Mesendoderm (in vitro differentiated cells): Measurements from ENCODE around the gene RAB20.

Experiments used
- DNase-seq: peaks from one replicate; pipeline ENCODE4 v3.0.0; 2013
- H2AK5ac ChIP-seq: 2 replicates; pipeline ENCODE4 v1.6.1; 2013; ENCODE audit warnings: low read length, inconsistent platforms
- H2BK120ac ChIP-seq: 2 replicates; pipeline ENCODE4 v1.6.1; 2013; ENCODE audit warnings: low read depth, mild to moderate bottlenecking, low read length, moderate library complexity, mixed read lengths
- H2BK15ac ChIP-seq: replicated peaks from 2 replicates; pipeline ENCODE4 v1.6.1; 2013; ENCODE audit warnings: low read depth, mild to moderate bottlenecking, moderate library complexity
- H2BK5ac ChIP-seq: 2 replicates; pipeline ENCODE4 v1.6.1; 2013; ENCODE audit warnings: low read length, inconsistent platforms
- H3K18ac ChIP-seq: 2 replicates; pipeline ENCODE4 v1.6.1; 2013; ENCODE audit warnings: mild to moderate bottlenecking, low read length, mixed read lengths
- H3K23ac ChIP-seq: one replicate; pipeline ENCODE4 v1.6.1; 2013; ENCODE audit warnings: low read length
- H3K27ac ChIP-seq: 2 replicates; pipeline ENCODE4 v1.5.1; 2013; ENCODE audit warnings: low read depth, mild to moderate bottlenecking, inconsistent platforms, low read length, moderate library complexity
- H3K27me3 ChIP-seq: 2 replicates; pipeline ENCODE4 v1.6.1; 2013; ENCODE audit warnings: low read length, control low read depth, mild to moderate bottlenecking, inconsistent platforms; ENCODE audit not compliant: insufficient read depth, poor library complexity
- H3K36me3 ChIP-seq: 2 replicates; pipeline ENCODE4 v1.6.1; 2013; ENCODE audit warnings: low read length, inconsistent platforms; ENCODE audit not compliant: control insufficient read depth, insufficient read depth
- H3K4ac ChIP-seq: one replicate; pipeline ENCODE4 v1.6.1; 2013; ENCODE audit warnings: low read depth, mild to moderate bottlenecking, low read length, moderate library complexity
- H3K4me1 ChIP-seq: 2 replicates; pipeline ENCODE4 v1.6.1; 2013; ENCODE audit warnings: low read depth, low read length, inconsistent platforms; ENCODE audit not compliant: control insufficient read depth
- H3K4me2 ChIP-seq: 2 replicates; pipeline ENCODE4 v1.6.1; 2013; ENCODE audit warnings: low read length
- H3K4me3 ChIP-seq: 2 replicates; pipeline ENCODE4 v1.5.1; 2013; ENCODE audit warnings: mild to moderate bottlenecking, low read length
- H3K56ac ChIP-seq: one replicate; pipeline ENCODE4 v1.6.1; 2013; ENCODE audit warnings: low read length
- H3K79me1 ChIP-seq: 2 replicates; pipeline ENCODE4 v1.6.1; 2013; ENCODE audit warnings: low read length, inconsistent platforms
- H3K79me2 ChIP-seq: 2 replicates; pipeline ENCODE4 v1.6.1; 2013; ENCODE audit warnings: mild to moderate bottlenecking, low read length; ENCODE audit not compliant: control insufficient read depth, insufficient read depth
- H3K9ac ChIP-seq: 2 replicates; pipeline ENCODE4 v1.6.1; 2013; ENCODE audit warnings: low read length, inconsistent platforms
- H4K5ac ChIP-seq: one replicate; pipeline ENCODE4 v1.6.1; 2013; ENCODE audit warnings: low read length
- H4K8ac ChIP-seq: one replicate; pipeline ENCODE4 v1.6.1; 2013; ENCODE audit warnings: low read depth, mild to moderate bottlenecking, control low read depth, low read length, moderate library complexity
- WGBS: extraction: QIAGEN DNeasy Blood & Tissue Kit; methylation state at CpG from one replicate; pipeline ENCODE4 v1.1.7; 2013; ENCODE audit warnings: low lambda C conversion rate, missing lambda C conversion rate; ENCODE audit not compliant: insufficient coverage; ENCODE audit errors: extremely low coverage; 5-methylcytosine and 5-hydroxymethylcytosine counted together

RAB20 gene

DNA sequence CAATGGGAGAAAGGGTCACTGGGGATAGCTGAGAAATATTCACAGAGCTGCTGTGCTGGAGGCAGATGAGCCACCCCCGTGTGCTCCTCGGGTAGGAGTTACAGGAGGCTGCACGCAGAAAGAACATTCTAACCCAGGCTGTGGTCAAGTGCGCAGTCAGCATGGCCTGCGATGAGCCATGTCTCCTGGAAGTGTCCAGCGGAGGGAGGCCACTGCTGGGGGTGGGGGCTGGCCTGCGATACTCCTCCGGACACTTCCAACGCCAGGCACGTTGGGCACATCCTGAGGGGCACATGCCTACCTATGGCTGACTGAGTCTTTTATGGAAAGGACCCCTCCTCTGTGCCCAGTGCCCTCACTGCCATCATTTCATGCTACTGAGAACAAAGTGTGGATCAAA lies 55.9 kb downstream of the RAB20 start:
- WGBS: no CpG with 5 or more reads among the region's 10 CpGs
- H3K36me3 ChIP-seq: peaks cover 4% of the 10 kb centered on the region
- no peaks in the 10 kb centered on the region for H3K79me2 ChIP-seq

DNA sequence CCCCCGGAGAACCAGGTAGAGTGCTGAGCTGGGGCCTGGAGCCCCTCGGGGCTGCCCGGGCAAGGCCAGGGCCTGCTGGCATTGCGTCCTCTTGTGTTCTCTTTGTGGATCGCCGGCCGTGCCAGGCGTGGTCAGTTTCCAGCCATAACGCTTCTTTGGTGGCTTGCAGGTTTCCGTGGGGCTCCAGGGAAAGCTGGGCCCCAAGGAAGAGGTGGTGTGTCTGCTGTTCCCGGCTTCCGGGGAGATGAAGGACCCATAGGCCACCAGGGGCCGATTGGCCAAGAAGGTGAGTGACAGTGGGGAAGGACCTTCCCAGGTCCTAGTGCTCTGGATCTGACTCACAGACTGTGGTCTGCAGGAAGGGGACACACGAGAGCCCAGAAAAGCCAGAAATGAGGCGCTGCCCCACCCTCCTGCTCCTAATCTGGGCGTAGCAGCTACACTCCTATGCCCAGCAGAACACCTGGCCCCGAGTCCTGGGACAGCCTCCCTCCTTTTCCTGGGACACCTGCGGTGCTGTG lies 57.5 kb downstream of the RAB20 start:
- no peak overlapping the region for H3K23ac ChIP-seq
- no peak overlapping the region for H2BK15ac ChIP-seq
- H2BK120ac ChIP-seq: no peak overlapping the region
- no peaks in the 10 kb centered on the region for H3K79me1 ChIP-seq
- H3K18ac ChIP-seq: no peak overlapping the region
- no CpG with 5 or more reads among the region's 18 CpGs for WGBS
- no peak overlapping the region for H3K27ac ChIP-seq
- H3K27me3 ChIP-seq: no peaks in the 10 kb centered on the region
- no peak for DNase-seq
- H3K4ac ChIP-seq: no peak overlapping the region
- H3K4me3 ChIP-seq: no peak overlapping the region
- no peak overlapping the region for H2AK5ac ChIP-seq
- no peaks in the 10 kb centered on the region for H3K79me2 ChIP-seq
- no peak overlapping the region for H3K9ac ChIP-seq
- H4K8ac ChIP-seq: no peak overlapping the region
- H3K4me2 ChIP-seq: no peak overlapping the region
- peaks cover 4% of the 10 kb centered on the region for H3K36me3 ChIP-seq
- H2BK5ac ChIP-seq: no peak overlapping the region
- no peak overlapping the region for H3K56ac ChIP-seq
- H3K4me1 ChIP-seq: no peaks in the 10 kb centered on the region
- no peak overlapping the region for H4K5ac ChIP-seq

More for the DNA sequence above, 55.9 kb downstream of the RAB20 start:
- Histone ChIP-seq H3K4me1 (no peaks in the 10 kb centered on the region), H3K79me1 (no peaks in the 10 kb centered on the region), H3K56ac (no peak overlapping the region), H3K27me3 (no peaks in the 10 kb centered on the region), H2AK5ac (no peak overlapping the region), H3K27ac (no peak overlapping the region), H3K4me2 (no peak overlapping the region), H3K18ac (no peak overlapping the region), H3K23ac (no peak overlapping the region), H2BK5ac (no peak overlapping the region), H3K9ac (no peak overlapping the region), H3K4ac (no peak overlapping the region), H4K5ac (no peak overlapping the region), H2BK120ac (no peak overlapping the region), H3K4me3 (no peak overlapping the region), H2BK15ac (no peak overlapping the region), H4K8ac (no peak overlapping the region)
- DNase-seq: no peak

DNA sequence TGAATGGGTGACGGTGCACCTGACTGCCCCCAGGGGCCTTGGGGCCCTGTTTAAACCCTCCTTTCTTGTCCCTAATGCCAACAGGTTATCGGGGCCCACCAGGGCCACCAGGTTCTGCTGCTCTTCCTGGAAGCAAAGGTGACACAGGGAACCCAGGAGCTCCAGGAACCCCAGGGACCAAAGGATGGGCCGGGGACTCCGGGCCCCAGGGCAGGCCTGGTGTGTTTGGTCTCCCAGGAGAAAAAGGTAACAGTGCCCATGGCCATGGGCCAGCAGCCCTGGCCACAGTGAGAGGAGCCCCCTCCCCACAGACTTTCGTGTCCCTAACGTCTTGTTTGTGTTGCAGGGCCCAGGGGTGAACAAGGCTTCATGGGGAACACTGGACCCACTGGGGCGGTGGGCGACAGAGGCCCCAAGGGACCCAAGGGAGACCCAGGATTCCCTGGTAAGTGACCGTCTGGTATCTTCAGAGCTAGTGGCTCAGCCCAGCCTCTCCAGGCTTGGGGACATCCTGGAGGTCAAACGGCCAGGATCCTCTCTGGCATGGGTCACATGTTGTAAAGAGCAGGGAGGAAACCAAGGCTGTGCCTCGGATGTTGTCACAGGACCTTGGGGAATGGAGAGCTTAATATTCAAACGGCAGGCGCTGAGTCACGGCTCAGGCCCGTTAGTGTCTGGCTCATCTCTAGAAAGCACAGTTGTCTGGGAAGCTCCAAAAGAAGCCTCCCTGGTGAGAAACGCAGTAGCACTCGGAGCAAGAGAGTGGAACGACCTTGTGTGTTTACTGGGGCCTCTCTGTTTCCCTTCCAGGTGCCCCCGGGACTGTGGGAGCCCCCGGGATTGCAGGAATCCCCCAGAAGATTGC lies 58.3 kb downstream of the RAB20 start:
- Histone ChIP-seq H3K27ac (no peak overlapping the region), H3K79me2 (no peaks in the 10 kb centered on the region), H3K23ac (no peak overlapping the region), H2BK5ac (no peak overlapping the region), H3K9ac (no peak overlapping the region), H3K18ac (no peak overlapping the region), H4K5ac (no peak overlapping the region), H3K4me3 (no peak overlapping the region), H3K79me1 (no peaks in the 10 kb centered on the region), H3K4me2 (no peak overlapping the region), H3K4me1 (no peaks in the 10 kb centered on the region), H2AK5ac (no peak overlapping the region), H3K27me3 (no peaks in the 10 kb centered on the region), H2BK120ac (no peak overlapping the region), H3K36me3 (peaks cover 7% of the 10 kb centered on the region), H3K4ac (no peak overlapping the region), H4K8ac (no peak overlapping the region), H2BK15ac (no peak overlapping the region), H3K56ac (no peak overlapping the region)
- no peak for DNase-seq
- no CpG with 5 or more reads among the region's 20 CpGs for WGBS

DNA sequence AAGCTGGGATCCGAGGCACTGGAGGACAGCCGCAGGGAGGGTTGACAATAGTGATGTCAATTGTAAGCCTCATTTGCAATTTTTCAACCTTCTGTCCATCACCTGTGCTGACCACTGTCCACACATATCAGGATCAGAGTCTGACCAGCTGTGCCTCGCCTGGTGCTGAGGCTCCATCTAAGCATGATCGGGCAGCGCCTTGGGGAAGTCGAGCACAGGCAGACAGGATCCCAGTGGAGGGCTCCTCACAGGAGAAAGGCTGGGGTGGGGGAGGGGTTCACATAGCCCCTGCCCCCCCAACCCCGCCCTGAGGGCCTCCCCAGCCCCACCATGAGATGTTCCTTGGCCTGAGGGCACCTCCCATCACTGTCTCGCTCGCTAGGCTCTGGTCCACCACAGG lies 60.3 kb downstream of the RAB20 start:
- H3K4ac ChIP-seq: no peak overlapping the region
- H3K4me2 ChIP-seq: no peak overlapping the region
- H2AK5ac ChIP-seq: no peak overlapping the region
- no peak overlapping the region for H2BK15ac ChIP-seq
- H3K27me3 ChIP-seq: no peaks in the 10 kb centered on the region
- no peaks in the 10 kb centered on the region for H3K4me1 ChIP-seq
- no CpG with 5 or more reads among the region's 9 CpGs for WGBS
- H4K5ac ChIP-seq: no peak overlapping the region
- no peak overlapping the region for H2BK120ac ChIP-seq
- no peaks in the 10 kb centered on the region for H3K79me1 ChIP-seq
- no peak overlapping the region for H3K23ac ChIP-seq
- no peak overlapping the region for H3K4me3 ChIP-seq
- peaks cover 13% of the 10 kb centered on the region for H3K36me3 ChIP-seq
- H2BK5ac ChIP-seq: no peak overlapping the region
- no peak overlapping the region for H3K56ac ChIP-seq
- no peak for DNase-seq
- H3K18ac ChIP-seq: no peak overlapping the region
- H3K79me2 ChIP-seq: no peaks in the 10 kb centered on the region
- H4K8ac ChIP-seq: no peak overlapping the region
- no peak overlapping the region for H3K27ac ChIP-seq
- no peak overlapping the region for H3K9ac ChIP-seq

DNA sequence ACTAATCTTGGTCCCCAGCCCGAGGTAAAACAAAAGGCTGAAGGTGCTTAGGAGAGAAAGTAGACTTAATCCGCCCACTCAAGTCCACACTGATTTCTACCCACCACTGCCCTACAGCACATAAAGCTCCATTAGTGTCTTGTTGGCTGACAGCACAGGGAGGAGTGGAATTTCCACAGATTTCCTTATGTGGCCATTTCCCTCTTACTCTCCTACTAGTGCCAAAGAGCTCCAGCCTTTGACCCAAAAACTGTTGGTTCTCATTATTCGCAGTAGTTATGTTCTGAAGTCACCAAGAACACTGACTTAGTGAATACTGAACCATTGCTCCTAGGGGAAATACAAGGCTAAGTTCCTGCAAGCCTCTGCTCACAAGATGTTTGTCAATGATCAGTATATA lies 61.2 kb downstream of the RAB20 start:
- H3K79me2 ChIP-seq: no peaks in the 10 kb centered on the region
- H2BK15ac ChIP-seq: no peak overlapping the region
- H3K4me2 ChIP-seq: no peak overlapping the region
- H3K79me1 ChIP-seq: no peaks in the 10 kb centered on the region
- H2BK5ac ChIP-seq: no peak overlapping the region
- no peak overlapping the region for H3K4ac ChIP-seq
- DNase-seq: no peak
- H3K4me3 ChIP-seq: no peak overlapping the region
- no peak overlapping the region for H4K5ac ChIP-seq
- H3K9ac ChIP-seq: no peak overlapping the region
- WGBS: no CpG with 5 or more reads among the region's 3 CpGs
- no peaks in the 10 kb centered on the region for H3K27me3 ChIP-seq
- no peak overlapping the region for H3K27ac ChIP-seq
- no peaks in the 10 kb centered on the region for H3K4me1 ChIP-seq
- H3K36me3 ChIP-seq: peaks cover 13% of the 10 kb centered on the region
- no peak overlapping the region for H4K8ac ChIP-seq
- no peak overlapping the region for H3K18ac ChIP-seq
- no peak overlapping the region for H3K23ac ChIP-seq
- no peak overlapping the region for H3K56ac ChIP-seq
- no peak overlapping the region for H2BK120ac ChIP-seq
- H2AK5ac ChIP-seq: no peak overlapping the region
